Endodermal cell (in vitro differentiated cells): ENCODE measurements around the gene AKAP13. TPM values are rescaled to one million over a fixed set of nuclear protein-coding genes. Genes with fewer than 3 reads are reported as not detected.

ENCODE experiments used
- DNase-seq: peaks from one replicate; pipeline ENCODE4 v3.0.0-alpha.2; 2017
- H3K27ac ChIP-seq: 2 replicates; pipeline ENCODE4 v1.5.1; 2013; ENCODE audit warnings: mild to moderate bottlenecking, low read depth, low read length, moderate library complexity
- H3K27me3 ChIP-seq: 2 replicates; pipeline ENCODE4 v1.6.1; 2013; ENCODE audit warnings: mild to moderate bottlenecking, low read length, moderate library complexity; ENCODE audit not compliant: insufficient read depth, control insufficient read depth, poor library complexity, severe bottlenecking
- H3K36me3 ChIP-seq: 2 replicates; pipeline ENCODE4 v1.7.0; 2013; ENCODE audit warnings: mild to moderate bottlenecking, low read length, moderate library complexity; ENCODE audit not compliant: control insufficient read depth, insufficient read depth
- H3K4me1 ChIP-seq: one replicate; pipeline ENCODE4 v1.7.0; 2013; ENCODE audit warnings: low read length; ENCODE audit not compliant: control insufficient read depth, insufficient read depth
- H3K4me3 ChIP-seq: 2 replicates; pipeline ENCODE4 v1.5.1; 2013; ENCODE audit warnings: mild to moderate bottlenecking, low read length, moderate library complexity
- H3K9ac ChIP-seq: 2 replicates; pipeline ENCODE4 v1.6.1; 2013; ENCODE audit warnings: mild to moderate bottlenecking, low read length, moderate library complexity; ENCODE audit not compliant: poor library complexity, severe bottlenecking; ENCODE audit errors: extremely low read depth
- H3K9me3 ChIP-seq: 2 replicates; pipeline ENCODE4 v1.6.1; 2013; ENCODE audit warnings: mild to moderate bottlenecking, low read length, moderate library complexity; ENCODE audit not compliant: control insufficient read depth
- H3K27ac Mint-ChIP-seq: 2 replicates; pipeline ENCODE4 v1.8.0; 2020; ENCODE audit warnings: mixed read lengths
- H3K27me3 Mint-ChIP-seq: 2 replicates; pipeline ENCODE4 v1.8.0; 2021; ENCODE audit warnings: mild to moderate bottlenecking, mixed read lengths; ENCODE audit not compliant: insufficient read depth
- H3K36me3 Mint-ChIP-seq: 2 replicates; pipeline ENCODE4 v1.8.0; 2020; ENCODE audit warnings: low read depth, mixed read lengths
- H3K4me1 Mint-ChIP-seq: 2 replicates; pipeline ENCODE4 v1.8.0; 2020; ENCODE audit warnings: mixed read lengths
- H3K4me3 Mint-ChIP-seq: 2 replicates; pipeline ENCODE4 v1.8.0; 2020; ENCODE audit warnings: mild to moderate bottlenecking, moderate library complexity, mixed read lengths
- H3K9me3 Mint-ChIP-seq: 2 replicates; pipeline ENCODE4 v1.8.0; 2020; ENCODE audit warnings: mild to moderate bottlenecking, mixed read lengths
- WGBS, 2 experiments: methylation state at CpG; one replicate each; pipeline versions ENCODE4 v1.1.5 to v1.1.7; 2013; ENCODE audit warnings: missing lambda C conversion rate in 2 of 2, mixed read lengths in 1 of 2; ENCODE audit not compliant: insufficient coverage in 1 of 2, insufficient read length in 1 of 2; 5-methylcytosine and 5-hydroxymethylcytosine counted together
- total RNA-seq, 2 donors: library from RNA; stranded (reverse); fragmentation: NEBNext Ultra II Directional in 1 of 2; extraction: Animal tissue kit (Norgen Biotek cat#: 25700) in 1 of 2; gene quantifications; 2 replicates in 1 of 2; 3 replicates in 1 of 2; pipeline ENCODE4 v1.2.1, GENCODE V29; 2021
- TF ChIP-seq, protein P1 (sequence below): fragments of 200-600 bp; sonication (generic); conservative IDR thresholded peaks from 2 replicates; pipeline ENCODE4 v1.5.0; 2021; ENCODE audit warnings: antibody characterized with exemption, mild to moderate bottlenecking

AKAP13 gene
- total RNA-seq, 2 donors from 2014 or later, result 115 to 131 TPM

DNA sequence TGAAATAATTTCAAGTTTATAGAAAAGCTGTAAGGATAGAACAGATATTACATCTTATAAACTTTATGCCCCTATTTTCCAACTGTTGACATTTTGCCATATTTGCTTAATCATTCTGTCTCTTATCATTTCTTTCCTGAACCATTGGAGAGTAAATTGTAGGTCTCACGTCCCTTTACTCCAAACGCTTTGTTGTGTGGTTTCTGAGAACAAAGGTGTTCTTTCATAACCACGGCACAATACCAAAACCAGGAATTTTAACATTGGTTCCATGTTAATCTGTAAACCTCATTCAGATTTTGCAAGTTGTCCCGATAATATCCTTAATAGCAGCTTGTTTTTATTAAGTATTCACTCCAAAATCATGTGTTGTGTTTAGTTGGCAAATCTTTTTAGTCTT, 134.8 kb downstream of the AKAP13 start:
- Mint-ChIP-seq H3K27me3 (no peaks in the 10 kb centered on the region), H3K4me3 (no peak overlapping the region), H3K4me1 (peaks cover 31% of the 10 kb centered on the region), H3K27ac (no peak overlapping the region), H3K36me3 (peaks cover 16% of the 10 kb centered on the region), H3K9me3 (no peaks in the 10 kb centered on the region)
- 95 to 100% methylated on average over 1 to 4 of the region's 4 CpGs for WGBS, 2 experiments
- H3K9me3 ChIP-seq, result no peaks in the 10 kb centered on the region
- H3K4me3 ChIP-seq, result no peak overlapping the region
- no peak overlapping the region for H3K9ac ChIP-seq
- H3K4me1 ChIP-seq, result peaks cover 9% of the 10 kb centered on the region
- no peak overlapping the region for H3K27ac ChIP-seq
- H3K36me3 ChIP-seq, result peaks cover 14% of the 10 kb centered on the region
- H3K27me3 ChIP-seq, result no peaks in the 10 kb centered on the region
- DNase-seq, result no peak
- TF ChIP-seq, protein P1, sequence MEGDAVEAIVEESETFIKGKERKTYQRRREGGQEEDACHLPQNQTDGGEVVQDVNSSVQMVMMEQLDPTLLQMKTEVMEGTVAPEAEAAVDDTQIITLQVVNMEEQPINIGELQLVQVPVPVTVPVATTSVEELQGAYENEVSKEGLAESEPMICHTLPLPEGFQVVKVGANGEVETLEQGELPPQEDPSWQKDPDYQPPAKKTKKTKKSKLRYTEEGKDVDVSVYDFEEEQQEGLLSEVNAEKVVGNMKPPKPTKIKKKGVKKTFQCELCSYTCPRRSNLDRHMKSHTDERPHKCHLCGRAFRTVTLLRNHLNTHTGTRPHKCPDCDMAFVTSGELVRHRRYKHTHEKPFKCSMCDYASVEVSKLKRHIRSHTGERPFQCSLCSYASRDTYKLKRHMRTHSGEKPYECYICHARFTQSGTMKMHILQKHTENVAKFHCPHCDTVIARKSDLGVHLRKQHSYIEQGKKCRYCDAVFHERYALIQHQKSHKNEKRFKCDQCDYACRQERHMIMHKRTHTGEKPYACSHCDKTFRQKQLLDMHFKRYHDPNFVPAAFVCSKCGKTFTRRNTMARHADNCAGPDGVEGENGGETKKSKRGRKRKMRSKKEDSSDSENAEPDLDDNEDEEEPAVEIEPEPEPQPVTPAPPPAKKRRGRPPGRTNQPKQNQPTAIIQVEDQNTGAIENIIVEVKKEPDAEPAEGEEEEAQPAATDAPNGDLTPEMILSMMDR, result no peak

DNA sequence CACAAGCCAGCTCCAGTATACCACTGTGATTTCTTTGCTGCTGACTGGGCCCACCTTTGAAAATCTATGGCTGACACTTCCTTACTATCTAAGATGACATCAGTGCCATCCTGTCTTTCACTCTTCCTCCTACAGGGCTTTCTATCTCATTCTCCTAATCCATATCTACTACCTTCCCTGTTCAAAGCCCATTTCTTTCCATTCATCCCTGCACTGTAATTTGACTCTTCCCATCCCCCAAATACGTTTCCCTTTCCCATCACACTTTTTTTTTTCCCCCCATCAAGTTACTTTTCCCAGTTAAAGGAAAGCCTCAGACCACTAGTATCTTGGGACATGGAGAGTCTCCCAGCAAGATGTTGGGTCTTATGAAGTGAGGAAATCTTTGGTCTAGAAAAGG, 136.7 kb downstream of the AKAP13 start:
- Histone ChIP-seq H3K4me1 (peaks cover 9% of the 10 kb centered on the region), H3K4me3 (peak overlapping the region; percentile 21), H3K36me3 (peaks cover 30% of the 10 kb centered on the region), H3K27me3 (no peaks in the 10 kb centered on the region), H3K9me3 (no peaks in the 10 kb centered on the region), H3K9ac (no peak overlapping the region), H3K27ac (no peak overlapping the region)
- TF ChIP-seq, protein P1, result no peak
- 45 to 80% methylated on average over 1 of the region's 1 CpG for WGBS, 2 experiments
- Mint-ChIP-seq H3K36me3 (peaks cover 19% of the 10 kb centered on the region), H3K27ac (no peak overlapping the region), H3K27me3 (no peaks in the 10 kb centered on the region), H3K9me3 (no peaks in the 10 kb centered on the region), H3K4me3 (no peak overlapping the region), H3K4me1 (peaks cover 29% of the 10 kb centered on the region)
- no peak for DNase-seq

DNA sequence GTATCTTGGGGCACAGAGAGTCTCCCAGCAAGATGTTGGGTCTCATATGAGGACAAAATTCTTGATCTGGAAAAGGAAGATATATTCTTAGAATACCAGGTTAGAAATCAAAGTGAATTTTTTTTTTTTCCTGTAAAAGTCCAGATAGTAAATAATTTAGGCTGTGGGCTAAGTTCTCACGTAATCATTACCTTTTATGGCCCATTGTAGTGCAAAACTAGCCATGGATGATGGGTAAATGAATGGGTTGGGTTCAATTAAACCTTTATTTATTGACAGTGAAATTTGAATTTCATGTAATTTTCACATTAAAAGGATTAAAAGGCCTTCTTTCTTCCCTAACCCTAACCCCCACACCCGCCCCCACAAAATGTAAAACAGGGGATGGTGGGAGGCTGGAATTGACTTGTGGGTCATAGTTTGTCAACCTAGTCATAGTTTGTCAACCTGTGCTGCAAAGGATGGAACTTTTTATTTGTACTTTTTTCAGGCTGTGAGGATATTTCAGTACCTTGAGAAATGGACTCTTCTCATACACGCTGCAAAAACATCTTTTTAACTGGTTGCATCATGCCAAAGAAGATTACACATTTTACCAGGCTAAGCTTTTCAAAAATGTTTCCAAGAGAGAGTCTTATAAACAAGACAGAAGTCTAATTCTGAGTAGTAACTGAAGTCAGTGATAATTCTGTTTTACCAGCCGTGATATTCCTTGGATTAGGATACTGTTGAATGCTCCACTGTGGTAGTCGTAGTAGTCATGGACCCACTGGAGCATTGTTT, 138.8 kb downstream of the AKAP13 start:
- Mint-ChIP-seq H3K27ac (no peak overlapping the region), H3K27me3 (no peaks in the 10 kb centered on the region), H3K4me1 (peaks cover 30% of the 10 kb centered on the region), H3K36me3 (peaks cover 30% of the 10 kb centered on the region), H3K4me3 (no peak overlapping the region), H3K9me3 (no peaks in the 10 kb centered on the region)
- no peak for DNase-seq
- H3K9me3 ChIP-seq, result no peaks in the 10 kb centered on the region
- 79 to 83% methylated on average over 2 to 4 of the region's 5 CpGs for WGBS, 2 experiments
- H3K9ac ChIP-seq, result no peak overlapping the region
- H3K27me3 ChIP-seq, result no peaks in the 10 kb centered on the region
- H3K4me1 ChIP-seq, result peaks cover 9% of the 10 kb centered on the region
- no peak overlapping the region for H3K27ac ChIP-seq
- TF ChIP-seq, protein P1, result no peak
- H3K4me3 ChIP-seq, result no peak overlapping the region
- H3K36me3 ChIP-seq, result peaks cover 46% of the 10 kb centered on the region
